Globus pallidus (tissue), 1 donor: ENCODE data around the gene CAMK2D.

ENCODE experiments used
- DNase-seq: peaks from one replicate; pipeline ENCODE4 v3.0.0-alpha.2; 2015; ENCODE audit warnings: low spot score

CAMK2D gene

DNA sequence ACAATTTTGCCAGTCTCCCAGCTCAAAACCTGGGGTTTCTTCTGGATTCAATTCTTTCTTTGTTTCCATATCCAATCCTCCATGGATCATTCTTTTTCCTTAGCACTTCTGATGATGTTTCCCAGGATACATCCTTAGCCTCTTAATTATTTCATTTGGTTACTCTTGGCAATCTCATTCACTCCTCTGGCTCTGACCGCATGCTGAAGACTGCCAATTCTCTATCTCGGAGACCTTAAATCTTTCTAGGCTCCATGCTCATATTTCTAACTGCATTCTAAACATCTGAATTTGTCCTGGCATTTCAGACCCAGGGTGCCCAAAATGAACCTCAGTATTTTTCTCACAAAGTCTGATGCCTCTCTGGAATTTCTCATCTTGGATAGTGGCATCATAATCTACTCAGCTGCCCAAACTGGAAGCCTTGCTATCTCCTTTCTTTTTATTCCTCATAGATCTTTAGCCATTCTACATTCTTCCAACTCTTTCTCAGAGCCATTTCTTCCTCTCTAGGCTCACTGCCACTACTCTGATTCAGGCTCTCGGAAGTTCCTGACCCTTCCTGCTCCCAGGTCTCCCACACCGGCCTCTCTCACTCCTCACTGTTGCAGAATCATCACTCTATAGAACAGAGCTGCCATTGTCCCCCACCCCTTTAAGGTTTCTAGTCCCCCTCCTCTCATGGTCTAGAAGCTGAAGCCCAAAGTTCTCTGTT lies 290.2 kb downstream of the CAMK2D start:
- DNase-seq: no peak

DNA sequence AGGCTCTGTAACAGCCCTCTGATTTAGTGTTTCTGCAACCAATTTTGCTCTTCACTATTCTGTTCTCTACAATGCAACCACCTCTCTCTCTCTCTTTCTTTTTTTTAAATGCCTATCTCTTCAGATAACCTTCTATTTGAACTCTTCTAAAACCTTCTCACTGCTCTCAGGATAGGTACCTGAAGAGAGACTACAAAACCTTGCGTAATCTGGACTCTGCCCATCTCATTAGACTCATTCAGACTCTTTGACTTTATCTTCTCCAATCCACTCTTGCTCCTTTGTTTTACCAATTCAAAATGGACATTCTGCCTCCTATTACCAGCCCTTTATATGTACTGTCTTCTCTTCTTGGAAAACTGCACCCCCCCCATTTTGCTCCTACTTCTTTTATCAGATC lies 291.6 kb downstream of the CAMK2D start:
- DNase-seq: no peak

DNA sequence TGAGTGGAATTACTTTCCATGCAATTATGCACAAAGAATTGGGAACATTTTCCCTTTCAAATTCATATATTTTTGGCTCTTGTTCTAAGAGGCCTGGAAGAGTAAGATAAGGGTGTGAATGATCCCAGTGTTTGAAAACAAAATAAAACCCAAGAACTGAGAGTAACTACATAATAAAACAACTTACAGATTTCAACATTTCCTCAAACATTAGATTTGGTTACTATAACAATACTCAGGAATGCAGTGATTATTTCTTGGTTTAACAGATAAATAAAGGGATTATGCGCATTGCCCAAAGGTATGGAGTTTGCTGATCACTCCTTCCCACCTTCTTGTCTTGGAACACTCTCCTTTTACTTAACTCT lies 292.5 kb downstream of the CAMK2D start:
- DNase-seq: no peak

DNA sequence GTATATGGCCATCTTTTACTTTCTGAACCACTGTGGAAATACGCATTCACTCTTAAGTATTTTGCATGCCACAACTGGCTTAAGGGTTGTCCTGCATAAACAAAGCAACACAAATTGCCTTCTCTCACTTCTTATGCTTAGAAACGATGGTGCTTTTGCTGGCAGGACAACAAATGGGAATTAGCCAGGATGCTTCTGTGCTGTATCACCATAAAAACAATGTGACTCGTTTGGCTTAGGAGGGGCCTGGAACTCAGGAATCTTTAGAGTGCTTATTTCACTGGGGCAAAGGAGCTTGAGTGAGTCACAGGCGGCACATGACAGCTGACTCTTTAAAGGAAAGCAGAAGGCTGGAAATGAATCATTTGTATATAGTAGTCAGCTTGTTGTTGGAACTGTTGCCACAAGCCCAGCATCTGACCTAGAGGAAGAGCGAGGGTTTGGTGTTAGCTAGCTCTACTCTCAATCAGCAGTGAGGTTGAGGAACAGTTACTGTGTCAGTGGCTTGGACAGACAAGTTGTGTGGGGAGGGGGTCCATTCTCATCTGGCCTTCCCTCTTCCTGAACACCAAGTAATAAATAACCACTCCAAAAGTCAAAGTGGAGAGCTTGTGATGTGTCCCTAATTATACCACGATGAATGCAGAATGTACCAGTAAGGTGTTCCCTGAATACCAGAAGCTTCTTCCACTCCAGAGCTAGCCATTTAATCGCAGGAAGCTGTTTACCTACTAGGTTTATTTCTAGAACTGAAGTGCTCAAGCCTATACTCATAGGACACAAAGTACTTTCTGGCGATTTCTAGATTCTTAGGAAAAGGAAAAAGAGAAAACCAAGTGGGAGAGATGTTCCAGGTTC lies 293.1 kb downstream of the CAMK2D start:
- no peak for DNase-seq

DNA sequence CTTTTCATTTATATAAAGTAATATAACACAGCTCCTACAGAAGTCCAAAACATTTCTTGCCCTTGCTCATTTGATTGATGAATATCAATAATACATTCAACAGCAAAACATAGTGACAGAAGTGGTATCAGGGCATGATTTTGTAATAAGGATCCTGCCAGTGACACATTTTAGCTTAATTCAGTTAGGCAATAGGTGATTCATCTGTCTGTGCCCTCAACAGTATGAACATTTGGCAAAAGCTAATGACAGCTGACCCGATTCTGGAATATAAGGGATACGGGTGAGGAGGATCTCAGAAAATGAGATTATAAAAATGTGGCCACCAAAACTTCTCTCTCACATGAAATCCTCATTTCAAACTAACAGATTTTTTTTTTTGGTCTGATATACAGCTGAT lies 294.0 kb downstream of the CAMK2D start:
- no peak for DNase-seq

DNA sequence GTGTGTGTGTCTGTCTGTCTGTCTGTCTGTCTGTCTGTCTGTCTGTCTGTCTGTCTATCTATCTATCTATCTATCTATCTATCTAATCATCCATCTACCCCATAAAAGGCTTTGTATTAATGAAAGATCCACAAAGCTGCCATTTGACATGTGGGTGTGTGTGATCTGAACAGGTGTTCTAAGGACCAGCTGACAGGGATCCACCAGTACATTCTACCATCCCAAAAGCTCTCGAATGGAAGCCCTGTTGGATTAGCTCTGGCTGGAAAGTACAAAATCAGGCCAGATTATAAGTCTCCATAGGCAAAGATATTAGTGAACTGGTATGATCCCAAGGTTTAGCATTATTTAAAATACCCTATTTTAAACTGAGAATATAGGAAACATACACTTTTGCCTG lies 299.3 kb downstream of the CAMK2D start:
- no peak for DNase-seq

DNA sequence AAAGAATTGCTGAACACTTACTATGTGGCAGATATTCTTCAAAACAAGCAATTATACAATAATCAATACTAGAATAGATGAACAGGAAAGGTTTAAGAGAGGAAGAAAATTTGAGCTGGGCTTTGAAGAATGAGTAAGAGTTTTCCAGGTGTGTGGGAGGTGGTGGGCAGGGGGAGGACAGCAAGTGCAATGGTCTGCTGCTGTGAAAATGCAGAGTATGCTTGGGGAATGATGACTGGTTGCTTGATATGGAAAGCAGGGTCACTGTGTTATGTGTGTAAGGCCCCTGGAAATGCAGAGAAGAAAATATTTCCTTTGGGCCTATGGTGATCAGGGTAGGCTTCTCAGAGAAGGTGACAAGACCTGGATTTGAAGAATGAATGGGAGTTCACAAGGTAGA lies 300.3 kb downstream of the CAMK2D start:
- DNase-seq: no peak

DNA sequence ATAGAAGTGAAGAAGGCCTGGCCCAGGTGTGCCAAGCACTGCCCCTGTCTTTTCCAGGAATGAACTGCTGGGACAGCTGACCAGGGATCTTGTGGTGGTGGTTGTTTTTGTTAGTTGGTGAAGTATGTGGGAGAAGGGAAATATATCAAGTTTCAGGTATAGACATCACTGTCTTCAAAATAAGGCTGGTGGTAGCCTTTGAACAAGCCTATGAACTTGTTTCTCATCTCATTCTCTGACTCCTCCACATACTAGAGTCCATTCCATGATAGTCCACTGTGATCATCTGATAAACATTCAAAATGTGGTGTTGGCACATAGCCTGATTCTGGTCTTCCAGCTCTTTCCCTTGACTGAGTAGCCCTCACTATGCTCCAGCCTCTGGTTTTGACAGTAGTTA lies 303.7 kb downstream of the CAMK2D start:
- DNase-seq: no peak

DNA sequence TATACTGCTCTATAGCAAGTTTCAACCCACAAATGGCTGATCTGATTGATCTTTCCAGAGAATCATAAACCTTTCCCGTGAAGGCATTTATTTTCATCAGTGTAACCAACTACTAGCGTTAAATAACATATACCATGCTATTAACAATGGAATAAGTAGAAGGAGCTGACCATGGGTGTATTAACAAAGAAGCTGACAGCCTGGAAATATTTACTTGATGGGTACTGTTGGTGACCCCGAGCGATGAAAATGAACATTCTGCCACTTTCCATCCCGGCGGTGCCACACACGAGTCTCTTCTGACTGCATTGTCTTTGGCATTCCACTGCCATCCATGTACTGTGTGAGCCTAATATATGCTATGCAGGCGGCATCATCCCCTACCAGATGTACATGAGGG lies 304.4 kb downstream of the CAMK2D start:
- DNase-seq: no peak

DNA sequence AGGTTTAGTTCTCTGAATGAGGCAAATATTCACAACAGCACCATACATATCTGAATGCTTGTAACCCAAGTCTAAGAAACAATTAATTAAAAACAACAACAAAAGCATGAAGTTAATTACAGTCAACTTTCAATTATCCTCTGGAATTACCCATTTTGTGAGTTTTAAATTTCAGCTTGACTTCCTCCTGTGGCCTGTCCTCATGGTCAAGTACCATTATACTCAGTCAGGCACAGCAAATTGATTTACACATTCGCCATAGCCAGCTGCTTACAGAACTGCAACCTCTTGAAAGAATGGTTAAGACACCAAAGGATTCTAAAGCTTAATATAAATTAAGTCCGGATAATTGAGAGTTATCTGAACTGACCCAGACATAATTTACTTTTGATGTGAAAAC lies 306.5 kb downstream of the CAMK2D start:
- no peak for DNase-seq

DNA sequence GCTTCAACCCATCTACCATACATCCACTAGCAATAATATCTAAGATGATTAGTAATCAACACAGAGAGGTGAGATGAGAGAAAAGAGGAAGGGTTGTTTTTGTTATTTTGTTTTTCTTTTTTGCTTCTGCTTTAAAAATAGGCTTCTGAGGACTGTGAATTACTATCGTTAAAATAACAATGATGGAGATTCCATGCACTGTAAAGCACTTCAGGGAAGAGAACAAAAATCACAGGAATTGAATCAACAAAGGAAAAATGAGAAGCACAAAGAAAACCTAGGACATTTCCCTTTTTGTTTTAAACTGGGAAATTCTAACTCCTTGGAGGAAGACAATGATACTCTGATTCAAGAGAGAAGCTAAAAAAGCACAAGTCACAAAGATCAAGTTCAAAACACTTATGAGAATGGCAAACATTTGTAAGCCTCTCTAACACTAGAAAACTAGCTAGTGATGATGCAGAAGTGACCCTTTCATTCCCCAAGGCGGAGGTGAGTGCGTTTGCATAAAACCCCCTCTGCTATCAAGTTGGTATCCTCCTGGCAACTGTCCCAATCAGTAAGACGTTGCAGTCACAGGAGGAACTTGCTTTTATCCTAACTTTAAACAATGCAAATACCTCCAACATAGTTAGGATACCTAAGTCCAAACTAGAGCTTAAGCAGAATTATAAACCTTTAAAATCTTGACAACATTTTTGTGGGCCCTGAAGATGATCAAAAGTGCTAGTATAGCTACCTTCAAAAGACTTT lies 308.5 kb downstream of the CAMK2D start:
- DNase-seq: no peak

DNA sequence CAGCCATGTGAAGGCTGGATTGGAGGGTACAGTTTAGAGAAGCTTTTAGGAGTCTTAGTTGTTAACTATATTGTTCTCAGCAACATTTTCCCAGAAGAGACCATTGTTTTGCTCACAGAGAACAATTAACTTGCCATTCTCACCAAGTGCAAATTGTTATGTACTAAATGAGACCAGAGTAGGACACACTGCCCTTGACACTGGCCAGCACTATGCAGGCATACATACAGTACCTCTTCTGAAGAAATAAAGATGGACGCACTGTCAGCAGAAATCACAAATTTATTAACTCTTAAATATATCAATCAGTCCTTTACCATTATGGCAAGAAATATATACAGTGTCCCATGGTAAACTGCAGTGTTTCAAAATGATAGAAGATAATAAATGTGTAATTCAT lies 309.4 kb downstream of the CAMK2D start:
- DNase-seq: no peak

DNA sequence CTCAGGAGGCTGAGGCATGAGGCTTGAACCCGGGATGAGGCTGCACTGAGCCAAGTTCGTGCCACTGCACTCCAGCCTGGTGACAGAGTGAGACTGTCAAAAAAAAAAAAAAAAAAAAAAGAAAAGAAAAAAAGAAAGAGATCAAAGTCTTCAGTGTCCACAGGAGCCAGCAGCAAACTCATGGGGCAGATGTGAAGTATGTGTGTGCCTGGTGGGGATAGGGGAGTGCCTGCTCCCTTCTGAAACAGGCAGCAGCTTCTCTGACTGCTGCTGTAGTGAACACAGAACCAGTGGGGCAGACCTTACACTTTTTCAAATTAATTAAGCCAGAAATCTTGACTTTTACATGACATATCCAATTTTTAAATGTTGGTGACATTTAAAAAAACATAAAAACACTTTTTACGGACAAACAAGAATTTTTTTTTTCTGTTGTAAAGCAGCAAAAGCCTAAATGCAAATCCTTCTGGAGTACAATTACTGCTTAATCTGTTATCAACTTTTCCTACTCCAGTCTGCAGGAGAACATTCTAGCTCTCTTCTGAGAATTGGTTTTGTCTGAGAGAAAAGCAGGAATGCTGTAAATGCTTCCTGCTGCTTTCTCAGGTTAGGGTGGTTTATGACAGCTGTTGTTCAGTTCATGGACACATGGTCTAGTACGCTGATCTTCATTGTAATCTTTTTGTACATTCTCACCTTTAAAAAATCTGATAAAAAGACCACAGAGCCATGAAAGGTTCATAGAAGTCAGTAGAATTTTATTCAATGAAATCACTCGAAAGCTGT lies 311.1 kb downstream of the CAMK2D start:
- DNase-seq: no peak

DNA sequence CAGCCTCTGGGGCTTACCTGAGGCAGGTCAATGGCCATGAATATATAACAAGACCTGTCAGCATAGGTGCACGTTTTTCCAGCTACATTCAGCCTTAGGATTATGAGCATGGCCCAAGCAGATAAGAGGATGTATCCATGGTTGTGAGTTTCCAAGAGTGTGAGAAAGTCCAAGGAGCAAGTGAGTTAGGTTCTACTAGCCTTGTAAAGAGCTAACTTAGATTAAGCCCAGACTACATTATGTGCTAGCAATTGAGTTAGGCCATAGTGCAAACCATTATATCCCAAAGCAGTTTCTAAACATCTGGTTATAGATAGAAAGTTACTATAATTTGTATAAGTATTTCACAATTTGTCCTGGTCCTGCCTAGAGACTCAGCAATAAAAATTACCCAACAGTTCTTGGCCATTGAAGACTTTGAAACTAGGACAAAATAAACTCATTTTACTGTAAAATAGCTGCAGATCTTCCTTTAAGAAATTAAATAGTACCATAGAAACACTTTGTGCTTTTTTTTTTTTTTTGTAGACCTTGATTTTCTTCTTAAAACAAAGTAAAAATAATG lies 312.0 kb downstream of the CAMK2D start:
- no peak for DNase-seq

DNA sequence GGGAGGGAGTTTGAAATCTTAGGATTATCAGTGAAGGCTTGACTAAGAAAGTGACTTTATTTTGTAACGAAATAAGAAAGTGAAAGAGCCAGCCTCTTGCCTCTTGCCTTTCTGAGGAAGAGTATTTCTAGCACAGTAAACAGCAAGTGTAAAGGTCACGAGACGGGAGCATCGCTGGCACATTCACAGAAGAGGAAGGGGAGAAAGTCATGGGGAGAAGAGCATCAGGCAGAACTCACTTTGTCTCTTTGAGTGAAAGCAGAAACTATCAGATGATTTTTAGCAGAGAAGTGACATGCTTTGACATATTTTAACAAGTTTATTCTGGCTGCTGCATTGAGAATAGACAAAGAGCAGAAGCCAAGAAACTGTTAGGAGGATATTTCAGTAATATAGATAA lies 313.8 kb downstream of the CAMK2D start:
- no peak for DNase-seq

DNA sequence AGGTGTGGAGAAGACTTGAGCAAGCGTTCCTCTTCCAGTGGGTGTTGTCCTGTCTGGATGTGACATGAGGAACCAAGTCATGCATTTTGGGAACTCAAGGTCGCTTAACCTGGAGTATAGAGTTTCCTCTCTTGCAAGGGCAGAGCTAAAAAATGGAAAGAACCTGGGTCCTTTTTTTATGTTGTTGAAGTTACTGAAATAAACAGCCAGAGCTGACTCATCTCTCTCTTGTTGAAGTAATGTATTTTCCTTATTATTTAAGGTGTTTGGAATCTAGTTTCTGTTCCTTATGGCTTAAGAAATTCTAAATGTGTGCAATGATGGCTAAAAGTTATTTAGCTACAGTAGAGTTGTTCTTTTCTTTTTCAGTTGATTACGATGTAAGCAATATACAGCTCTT lies 314.5 kb downstream of the CAMK2D start:
- DNase-seq: no peak

DNA sequence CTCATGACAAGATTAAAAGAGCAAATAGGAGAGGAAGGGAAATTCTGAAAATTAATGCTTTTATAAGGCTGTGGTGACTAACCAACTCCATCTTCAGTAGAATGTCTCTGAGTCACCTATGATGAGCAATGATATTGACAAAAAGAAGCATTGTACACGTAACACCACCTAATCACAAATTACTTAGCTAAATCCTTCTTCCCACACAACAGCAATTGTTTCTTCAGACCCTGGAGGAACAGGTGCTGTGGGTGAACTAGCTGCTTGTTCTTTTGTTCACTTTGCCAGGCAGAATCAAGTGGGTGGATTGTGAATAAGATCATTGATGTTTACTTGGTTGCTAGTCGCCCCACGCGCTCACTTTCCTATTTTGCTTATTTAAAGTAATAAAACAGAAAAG lies 315.5 kb downstream of the CAMK2D start:
- no peak for DNase-seq

DNA sequence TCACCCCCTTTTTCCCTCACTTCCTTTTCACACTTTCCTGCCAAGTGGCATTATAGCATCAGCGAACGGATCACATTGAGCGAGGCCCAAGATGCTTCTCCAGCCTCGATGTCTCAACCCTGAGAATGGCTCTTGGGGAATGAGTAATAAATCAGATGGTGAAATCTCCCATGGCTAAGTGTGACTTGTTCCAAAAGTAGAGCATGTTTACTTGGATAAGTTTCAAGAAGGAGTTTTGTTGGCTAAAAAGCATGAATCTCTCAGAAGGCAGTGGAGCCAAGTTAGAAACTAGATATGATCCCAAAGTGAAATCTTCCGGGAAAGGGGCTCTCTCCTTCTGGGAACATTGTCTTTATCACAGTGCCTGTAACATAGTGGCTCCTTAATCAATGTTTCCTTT lies 316.3 kb downstream of the CAMK2D start:
- no peak for DNase-seq

DNA sequence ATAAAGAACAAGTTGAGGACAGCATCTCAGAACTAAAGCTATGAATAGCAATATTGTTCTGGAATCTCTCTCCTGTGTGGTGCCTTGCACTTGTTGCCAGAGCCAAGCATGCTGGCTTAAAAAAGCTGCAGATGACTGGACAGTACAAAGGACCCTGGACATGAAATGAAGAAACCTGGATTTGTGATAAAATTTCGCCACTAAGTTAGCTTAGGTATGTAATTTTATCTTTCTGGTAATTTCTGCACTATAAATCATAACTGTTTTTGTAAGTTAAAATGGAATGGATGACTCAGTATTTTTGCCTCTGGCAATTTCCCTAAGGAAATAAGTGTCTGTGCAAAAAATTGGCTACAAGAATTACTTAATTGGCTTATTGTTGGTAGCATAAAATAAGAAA lies 317.2 kb downstream of the CAMK2D start:
- DNase-seq: no peak

DNA sequence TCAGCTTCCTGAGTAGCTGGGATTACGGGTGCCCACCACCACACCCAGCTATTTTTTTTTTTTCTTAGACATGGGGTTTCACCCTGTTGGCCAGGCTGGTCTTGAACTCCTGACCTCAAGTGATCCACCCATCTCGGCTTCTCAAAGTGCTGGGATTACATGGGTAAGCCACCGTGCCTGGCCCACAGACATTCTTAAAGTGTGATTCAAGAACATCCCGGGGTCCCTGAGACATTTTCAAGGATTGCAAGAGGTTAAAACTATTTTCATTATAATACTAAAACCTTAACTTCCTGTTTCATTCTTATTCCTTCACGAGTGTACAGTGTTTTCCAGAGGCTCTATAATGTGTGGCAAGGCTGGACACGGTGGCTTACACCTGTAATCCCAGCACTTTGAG lies 318.7 kb downstream of the CAMK2D start:
- no peak for DNase-seq

DNA sequence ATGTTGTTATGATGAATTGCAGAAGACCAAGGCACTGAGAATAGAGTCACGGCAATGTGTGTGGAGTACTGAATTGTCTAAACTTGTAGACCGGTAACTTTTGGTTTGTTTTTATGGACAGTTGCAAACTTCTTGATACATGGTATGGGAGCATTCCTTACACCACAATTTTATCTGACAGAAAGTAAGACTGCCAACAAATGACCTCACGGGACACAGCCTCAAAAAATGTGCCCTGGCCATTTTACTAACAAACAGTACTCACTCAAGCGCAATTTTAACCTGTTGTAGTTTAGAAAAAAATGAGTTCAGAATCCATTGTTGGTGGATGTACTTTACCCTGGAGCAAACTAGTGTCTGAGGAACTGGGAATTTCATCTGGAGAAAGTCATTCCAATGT lies 321.2 kb downstream of the CAMK2D start:
- no peak for DNase-seq

DNA sequence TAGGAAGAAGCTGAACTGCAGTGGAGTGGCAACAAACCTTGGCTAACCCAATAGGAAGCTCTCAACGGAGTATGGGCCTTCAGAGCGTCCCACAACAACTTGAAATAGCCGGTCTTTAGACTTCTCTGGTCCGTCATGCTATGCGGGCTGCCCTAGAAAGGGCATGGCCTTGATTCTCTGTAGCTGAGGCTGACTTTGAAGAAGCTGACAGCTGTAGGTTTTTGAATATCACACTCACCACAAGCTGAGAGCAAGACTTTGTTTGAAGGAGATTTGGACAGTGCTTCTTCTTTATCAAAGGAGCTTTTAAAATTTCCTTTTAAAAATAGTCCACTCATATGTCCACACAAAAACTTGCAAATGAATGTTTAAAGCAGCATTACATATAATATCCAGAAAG lies 322.9 kb downstream of the CAMK2D start:
- no peak for DNase-seq
